ENCODE measurements around the gene SIGLEC14.

DNA sequence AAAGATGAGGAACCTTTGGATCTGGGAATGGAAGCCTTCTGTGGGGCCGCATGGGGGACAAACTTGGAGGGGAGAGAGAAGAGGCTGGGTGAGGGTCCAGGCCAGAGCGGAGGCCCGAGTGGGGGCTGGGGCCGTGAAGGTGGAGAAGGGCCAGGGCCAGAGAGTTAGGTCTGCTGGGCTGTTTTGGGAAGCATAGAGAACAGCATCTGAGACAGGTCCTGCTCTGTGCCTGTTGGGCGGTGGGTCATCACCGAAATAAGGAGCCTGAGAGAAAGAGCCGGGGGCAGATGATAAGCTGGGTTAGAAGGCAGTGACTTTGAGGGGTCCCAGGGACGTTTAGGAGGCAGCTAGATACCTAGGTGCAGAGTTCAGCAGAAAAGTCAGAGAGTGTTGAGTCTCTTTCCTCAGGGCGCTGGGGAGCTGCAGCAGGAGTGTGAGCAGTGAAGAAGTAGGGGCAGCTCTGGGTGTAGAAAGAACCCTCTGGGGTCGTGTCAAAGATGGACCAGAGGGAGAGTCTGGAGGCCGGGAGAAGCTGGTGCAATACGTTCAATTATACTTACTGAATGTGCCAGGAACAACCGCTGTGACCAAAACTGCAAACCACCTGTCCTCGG is 49.2 kb upstream of the SIGLEC14 start:
- TF ChIP-seq JUN (IDR thresholded peaks at IDR 0.05) (no peak), CTCF (IDR thresholded peaks at IDR 0.05) (no peak), POLR2A (IDR thresholded peaks at IDR 0.05; ENCODE audit: low read length) (no peak), KDM1A (IDR thresholded peaks at IDR 0.05; ENCODE audit: low read depth) (no peak), SMC3 (IDR thresholded peaks at IDR 0.05) (no peak), HOXA7 (CRISPR knock-in tag; IDR thresholded peaks at IDR 0.05) (no peak), MAX (IDR thresholded peaks at IDR 0.05) (no peak), MAZ (IDR thresholded peaks at IDR 0.05; ENCODE audit: borderline replicate concordance, low read depth, low read length) (no peak), RAD21 (conservative IDR thresholded peaks at IDR 0.05 in 1 of 2, IDR thresholded peaks at IDR 0.05 in 1 of 2) (no peak)
